A549 (cell line): ENCODE measurements around the gene LRP4. TPM values are rescaled to one million over a fixed set of nuclear protein-coding genes. Genes with fewer than 3 reads are reported as not detected.

ENCODE experiments used
- ATAC-seq, 2 experiments: fragments of 200-7000 bp in 1 of 2; fragments of >200 bp in 1 of 2; cut with Nextera tagmentation in 1 of 2; cut with Tn5 transposase in 1 of 2; 3 replicates each; pipeline versions ENCODE4 v1.8.0 to v1.9.1; 2018 to 2020; ENCODE audit warnings: mild to moderate bottlenecking in 1 of 2, moderate library complexity in 1 of 2
- CTCF ChIA-PET: fragments of 300-600 bp; sonication (Branson Sonifier 250); formaldehyde crosslinking; extraction: SDS; loops from one replicate; lab custom pipeline; 2021; ENCODE audit warnings: antibody characterized with exemption, inconsistent platforms; lab: Yijun Ruan, JAX
- POLR2A ChIA-PET: fragments of 350-600 bp; formaldehyde crosslinking; extraction: SDS; loops from one replicate; lab custom pipeline; 2021; ENCODE audit warnings: antibody characterized with exemption, inconsistent platforms; lab: Yijun Ruan, JAX
- DNase-seq, 2 experiments: peaks; one replicate each; pipeline versions ENCODE4 v3.0.0 to v3.0.0-alpha.2; 2011 to 2016; ENCODE audit warnings: low read depth in 1 of 2, low spot score in 1 of 2
- FAIRE-seq: peaks from 2 replicates; lab custom pipeline; 2011; peaks lifted over from hg19 to GRCh38; lab: Jason Lieb, UNC
- H3K27ac ChIP-seq, 2 experiments: fragments of >200 bp; sonication (Bioruptor Twin); formaldehyde crosslinking; 3 replicates each; pipeline ENCODE4 v1.5.1; 2016 to 2017
- H3K4me1 ChIP-seq: fragments of >200 bp; sonication (Bioruptor Twin); formaldehyde crosslinking; 3 replicates; pipeline ENCODE4 v1.6.1; 2016
- H3K4me2 ChIP-seq: fragments of >200 bp; sonication (Bioruptor Twin); formaldehyde crosslinking; 3 replicates; pipeline ENCODE4 v1.6.1; 2016
- H3K4me3 ChIP-seq: fragments of >200 bp; sonication (Bioruptor Twin); formaldehyde crosslinking; 3 replicates; pipeline ENCODE4 v1.5.1; 2016
- H3K9me3 ChIP-seq: fragments of >200 bp; sonication (Bioruptor Twin); formaldehyde crosslinking; 3 replicates; pipeline ENCODE4 v1.6.1; 2016
- ATOH8 ChIP-seq: fragments of 250-450 bp; sonication (Bioruptor Pico); IDR thresholded peaks from 2 replicates; pipeline ENCODE4 v1.5.0; 2020; ENCODE audit warnings: low read depth, mild to moderate bottlenecking, moderate library complexity
- CBX2 ChIP-seq: fragments of 200-600 bp; sonication (generic); IDR thresholded peaks from 2 replicates; pipeline ENCODE4 v1.6.1; 2016; ENCODE audit warnings: low read depth, mild to moderate bottlenecking, borderline replicate concordance
- CHD4 ChIP-seq: fragments of 200-600 bp; sonication (generic); IDR thresholded peaks from 2 replicates; pipeline ENCODE4 v1.6.1; 2016; ENCODE audit warnings: antibody characterized with exemption, mild to moderate bottlenecking, borderline replicate concordance
- E2F6 ChIP-seq: IDR thresholded peaks from 2 replicates; pipeline ENCODE4 v1.6.1; 2012; ENCODE audit warnings: low read depth, borderline replicate concordance
- FOSL2 ChIP-seq, 2 experiments: fragments of 450-650 bp in 1 of 2; fragments of >200 bp in 1 of 2; sonication (Bioruptor Twin) in 1 of 2; formaldehyde crosslinking; IDR thresholded peaks; 2 replicates each; pipeline versions ENCODE4 v1.5.0 to v1.6.1; 2016 to 2020; ENCODE audit warnings: mild to moderate bottlenecking in 1 of 2, moderate library complexity in 1 of 2
- FOXS1 ChIP-seq: fragments of 250-450 bp; sonication (Bioruptor Pico); IDR thresholded peaks from 2 replicates; pipeline ENCODE4 v1.5.0; 2020; ENCODE audit warnings: mild to moderate bottlenecking, moderate library complexity
- GATA3 ChIP-seq: IDR thresholded peaks from 2 replicates; pipeline ENCODE4 v1.6.1; 2012; ENCODE audit warnings: borderline replicate concordance
- HDAC2 ChIP-seq: fragments of 200-600 bp; sonication (generic); IDR thresholded peaks from 2 replicates; pipeline ENCODE4 v1.6.1; 2016
- HES2 ChIP-seq: fragments of >200 bp; sonication (Bioruptor Twin); formaldehyde crosslinking; IDR thresholded peaks from 2 replicates; pipeline ENCODE4 v1.6.1; 2016
- HOXB5 ChIP-seq: fragments of 250-450 bp; sonication (Bioruptor Pico); IDR thresholded peaks from 2 replicates; pipeline ENCODE4 v1.5.0; 2020; ENCODE audit warnings: mild to moderate bottlenecking, moderate library complexity
- MAFK ChIP-seq: fragments of 450-650 bp; IDR thresholded peaks from 2 replicates; pipeline ENCODE4 v1.6.1; 2014; ENCODE audit not compliant: partially characterized antibody
- NFE2L2 ChIP-seq: fragments of 150-350 bp; conservative IDR thresholded peaks from 2 replicates; pipeline ENCODE4 v1.6.1; 2014; ENCODE audit warnings: low read length
- PHF8 ChIP-seq: fragments of 200-600 bp; sonication (generic); IDR thresholded peaks from 2 replicates; pipeline ENCODE4 v1.6.1; 2016; ENCODE audit warnings: low read depth, mild to moderate bottlenecking, antibody characterized with exemption, moderate library complexity, borderline replicate concordance
- POLR2A ChIP-seq: IDR thresholded peaks from 2 replicates; pipeline ENCODE4 v1.6.1; 2012; ENCODE audit warnings: mild to moderate bottlenecking, low read length
- RAD21 ChIP-seq, 2 experiments: fragments of >200 bp in 1 of 2; sonication (Bioruptor Twin) in 1 of 2; formaldehyde crosslinking in 1 of 2; IDR thresholded peaks in 1 of 2; conservative IDR thresholded peaks in 1 of 2; 2 replicates in 1 of 2; 3 replicates in 1 of 2; pipeline ENCODE4 v1.6.1; 2012 to 2018; ENCODE audit warnings: inconsistent platforms in 1 of 2
- RARB ChIP-seq: fragments of 250-450 bp; sonication (Bioruptor Pico); IDR thresholded peaks from 2 replicates; pipeline ENCODE4 v1.8.0; 2021; ENCODE audit warnings: mild to moderate bottlenecking, moderate library complexity
- RNF2 ChIP-seq: fragments of 200-600 bp; sonication (generic); IDR thresholded peaks from 2 replicates; pipeline ENCODE4 v1.6.1; 2016; ENCODE audit warnings: low read depth, mild to moderate bottlenecking, antibody characterized with exemption, moderate library complexity, borderline replicate concordance
- SMC3 ChIP-seq: fragments of >200 bp; sonication (Bioruptor Twin); formaldehyde crosslinking; IDR thresholded peaks from 3 replicates; pipeline ENCODE4 v1.6.1; 2018; ENCODE audit warnings: inconsistent platforms
- SREBF2 ChIP-seq: fragments of 450-650 bp; IDR thresholded peaks from 2 replicates; pipeline ENCODE4 v1.6.1; 2014; ENCODE audit warnings: mild to moderate bottlenecking, moderate library complexity
- TP53 ChIP-seq: fragments of 250-450 bp; sonication (Bioruptor Pico); IDR thresholded peaks from 2 replicates; pipeline ENCODE4 v1.5.0; 2021; ENCODE audit warnings: mild to moderate bottlenecking, moderate library complexity
- ZFP36 ChIP-seq: fragments of 450-650 bp; IDR thresholded peaks from 2 replicates; pipeline ENCODE4 v1.6.1; 2014; ENCODE audit warnings: borderline replicate concordance; ENCODE audit not compliant: partially characterized antibody
- ZSCAN20 ChIP-seq: fragments of 250-450 bp; sonication (Bioruptor Pico); IDR thresholded peaks from 2 replicates; pipeline ENCODE4 v1.8.0; 2022; ENCODE audit warnings: mild to moderate bottlenecking, moderate library complexity
- WGBS: methylation state at CpG from one replicate; pipeline ENCODE4 v1.1.6; 2017; ENCODE audit errors: missing lambda C conversion rate; 5-methylcytosine and 5-hydroxymethylcytosine counted together
- polyA plus RNA-seq, 4 experiments: library from polyadenylated mRNA; depleted of rRNA in 3 of 4; stranded (reverse); fragments of >200 nt; fragmentation: RNase III in 1 of 4; extraction: RNeasy Plus Mini Kit Qiagen cat#74134 plus additional on column Dnase treatment in 1 of 4; gene quantifications; 2 replicates in 3 of 4; 3 replicates in 1 of 4; pipeline ENCODE4 v1.2.3, GENCODE V29; 2011 to 2017
- TF ChIP-seq, protein P1 (sequence below): IDR thresholded peaks from 2 replicates; pipeline ENCODE4 v1.6.1; 2012
- TF ChIP-seq, protein P2 (sequence below): fragments of 450-650 bp; IDR thresholded peaks from 2 replicates; pipeline ENCODE4 v1.6.1; 2014; ENCODE audit warnings: antibody characterized with exemption

The LRP4 gene
- polyA plus RNA-seq, 2 of the 4 experiments (the other 2 are of a cell fraction) = 4.0 to 6.4 TPM

GRCh38 chr11:46947399-46948077 is 29.2 kb upstream of the LRP4 start:
- Histone ChIP-seq H3K9me3 (no peaks in the 10 kb centered on the region), H3K27ac (peak overlapping the region in 1 of 2 experiments; percentile 29; a peak in 1 of 6 replicates), H3K4me3 (no peak overlapping the region), H3K4me1 (peaks cover 28% of the 10 kb centered on the region), H3K4me2 (peak overlapping the region; percentile 27)
- DNase-seq (no peak), ATAC-seq (no peak), FAIRE-seq (no peak)
- POLR2A ChIA-PET = interaction anchor here (1.4 kb wide), 1 partner anchor 11 kb away, joined by 4 read pairs; the partner anchor contains the start of gene CSTPP1
- WGBS = 77% methylated on average over 3 of the region's 3 CpGs
- CTCF ChIA-PET = interaction anchor here (1.0 kb wide), 1 partner anchor 44 kb away, joined by 3 read pairs; no protein-coding TSS in a partner anchor
- no peak for TF ChIP-seq HOXB5 (CRISPR knock-in tag)
- peak; percentile 26 for TF ChIP-seq MAFK

- DNase-seq (no peak), FAIRE-seq (no peak), ATAC-seq (no peak; a peak in 1 of 6 replicates)
- CTCF ChIA-PET = interaction anchor here (0.6 to 1.5 kb wide), 4 partner anchors 102 to 430 kb away, joined by 3 to 5 read pairs (median 3); no protein-coding TSS in a partner anchor
- Histone ChIP-seq H3K27ac (no peak overlapping the region), H3K4me3 (no peak overlapping the region), H3K4me1 (peaks cover 28% of the 10 kb centered on the region), H3K4me2 (no peak overlapping the region), H3K9me3 (no peaks in the 10 kb centered on the region)
- POLR2A ChIA-PET = no interaction called here
- WGBS = 93% methylated on average over 4 of the region's 4 CpGs
- TF ChIP-seq POLR2A = no peak
- TF ChIP-seq E2F6 = no peak
- TF ChIP-seq RAD21 (conservative IDR thresholded peaks at IDR 0.05 in 1 of 2, IDR thresholded peaks at IDR 0.05 in 1 of 2) = no peak
- no peak for TF ChIP-seq TP53 (CRISPR knock-in tag)
- no peak for TF ChIP-seq MAFK
- no peak for TF ChIP-seq GATA3
- TF ChIP-seq SREBF2 = no peak
- no peak for TF ChIP-seq CHD4
- TF ChIP-seq ZSCAN20 (CRISPR knock-in tag) = no peak
- no peak for TF ChIP-seq ZFP36
- TF ChIP-seq FOSL2 (IDR thresholded peaks at IDR 0.05) = no peak
- no peak for TF ChIP-seq FOSL2 (CRISPR knock-in tag; IDR thresholded peaks at IDR 0.05)
- no peak for TF ChIP-seq RARB (CRISPR knock-in tag)
- TF ChIP-seq CBX2 = no peak
- no peak for TF ChIP-seq ATOH8 (CRISPR knock-in tag)
Measured at GRCh38 chr11:46944356-46945075, 26.2 kb upstream of the LRP4 start.

- no peak for ATAC-seq
- ChIA-PET CTCF (interaction anchor here (1.2 to 1.4 kb wide), 3 partner anchors 62 to 211 kb away, joined by 3 to 4 read pairs (median 4); no protein-coding TSS in a partner anchor), POLR2A (no interaction called here)
Measured at GRCh38 chr11:46942172-46942571, 23.8 kb upstream of the LRP4 start.

More at GRCh38 chr11:46942172-46942571, 23.8 kb upstream of the LRP4 start:
- no peak for DNase-seq
- no peak overlapping the region for H3K4me2 ChIP-seq
- no peak overlapping the region for H3K4me3 ChIP-seq
- peaks cover 12% of the 10 kb centered on the region for H3K4me1 ChIP-seq
- 82% methylated on average over 6 of the region's 6 CpGs for whole genome bisulfite sequencing
- TF ChIP-seq RNF2 (no peak), PHF8 (no peak), HES2 (no peak), NFE2L2 (no peak), GATA3 (no peak), FOXS1 (no peak), HDAC2 (no peak), ATOH8 (CRISPR knock-in tag) (no peak), SMC3 (no peak)
- TF ChIP-seq, protein P1, sequence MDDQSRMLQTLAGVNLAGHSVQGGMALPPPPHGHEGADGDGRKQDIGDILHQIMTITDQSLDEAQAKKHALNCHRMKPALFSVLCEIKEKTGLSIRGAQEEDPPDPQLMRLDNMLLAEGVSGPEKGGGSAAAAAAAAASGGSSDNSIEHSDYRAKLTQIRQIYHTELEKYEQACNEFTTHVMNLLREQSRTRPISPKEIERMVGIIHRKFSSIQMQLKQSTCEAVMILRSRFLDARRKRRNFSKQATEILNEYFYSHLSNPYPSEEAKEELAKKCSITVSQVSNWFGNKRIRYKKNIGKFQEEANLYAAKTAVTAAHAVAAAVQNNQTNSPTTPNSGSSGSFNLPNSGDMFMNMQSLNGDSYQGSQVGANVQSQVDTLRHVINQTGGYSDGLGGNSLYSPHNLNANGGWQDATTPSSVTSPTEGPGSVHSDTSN = no peak
- TF ChIP-seq, protein P2, sequence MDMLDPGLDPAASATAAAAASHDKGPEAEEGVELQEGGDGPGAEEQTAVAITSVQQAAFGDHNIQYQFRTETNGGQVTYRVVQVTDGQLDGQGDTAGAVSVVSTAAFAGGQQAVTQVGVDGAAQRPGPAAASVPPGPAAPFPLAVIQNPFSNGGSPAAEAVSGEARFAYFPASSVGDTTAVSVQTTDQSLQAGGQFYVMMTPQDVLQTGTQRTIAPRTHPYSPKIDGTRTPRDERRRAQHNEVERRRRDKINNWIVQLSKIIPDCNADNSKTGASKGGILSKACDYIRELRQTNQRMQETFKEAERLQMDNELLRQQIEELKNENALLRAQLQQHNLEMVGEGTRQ = no peak
- no peak for FAIRE-seq
- H3K9me3 ChIP-seq = no peaks in the 10 kb centered on the region
- H3K27ac ChIP-seq = no peak overlapping the region
